RWPE1 (cell line): ENCODE results near the gene RNF208.
A peak's percentile ranks its signal among the peaks of the same experiment; 100 is the strongest.

ENCODE experiments used
- CTCF ChIA-PET: fragments of 350-600 bp; sonication (Branson Sonifier 250); formaldehyde crosslinking; extraction: SDS; loops from one replicate; lab custom pipeline; 2021; lab: Yijun Ruan, JAX
- POLR2A ChIA-PET: fragments of 400-600 bp; formaldehyde crosslinking; extraction: SDS; loops from one replicate; lab custom pipeline; 2020; ENCODE audit warnings: antibody characterized with exemption; ENCODE audit not compliant: low non-redundant PET; lab: Yijun Ruan, JAX
- DNase-seq: peaks from one replicate; pipeline ENCODE4 v3.0.0; 2012; ENCODE audit warnings: low spot score
- H3K27ac ChIP-seq: fragments of 450-650 bp; 2 replicates; pipeline ENCODE4 v1.5.1; 2017
- TF ChIP-seq, protein P1 (sequence below): fragments of 450-650 bp; conservative IDR thresholded peaks from 2 replicates; pipeline ENCODE4 v1.5.1; 2017; ENCODE audit warnings: low read depth, mild to moderate bottlenecking

RNF208 gene

GRCh38 chr9:137254624-137255447, 32.8 kb upstream of the RNF208 start, which contains the start of gene NELFB:
TSS of gene NELFB (plus strand) at chr9:137255327.
- ChIA-PET CTCF (interaction anchor here (0.6 to 2.3 kb wide), 5 partner anchors 12 to 226 kb away, joined by 3 to 15 read pairs (median 4); no protein-coding TSS in a partner anchor), POLR2A (interaction anchor here (0.5 to 2.5 kb wide), 8 partner anchors 10 to 66 kb away, joined by 3 to 9 read pairs (median 5); partner anchors contain the start of genes NRARP, TOR4A and TUBB4B)
- TF ChIP-seq, protein P1, sequence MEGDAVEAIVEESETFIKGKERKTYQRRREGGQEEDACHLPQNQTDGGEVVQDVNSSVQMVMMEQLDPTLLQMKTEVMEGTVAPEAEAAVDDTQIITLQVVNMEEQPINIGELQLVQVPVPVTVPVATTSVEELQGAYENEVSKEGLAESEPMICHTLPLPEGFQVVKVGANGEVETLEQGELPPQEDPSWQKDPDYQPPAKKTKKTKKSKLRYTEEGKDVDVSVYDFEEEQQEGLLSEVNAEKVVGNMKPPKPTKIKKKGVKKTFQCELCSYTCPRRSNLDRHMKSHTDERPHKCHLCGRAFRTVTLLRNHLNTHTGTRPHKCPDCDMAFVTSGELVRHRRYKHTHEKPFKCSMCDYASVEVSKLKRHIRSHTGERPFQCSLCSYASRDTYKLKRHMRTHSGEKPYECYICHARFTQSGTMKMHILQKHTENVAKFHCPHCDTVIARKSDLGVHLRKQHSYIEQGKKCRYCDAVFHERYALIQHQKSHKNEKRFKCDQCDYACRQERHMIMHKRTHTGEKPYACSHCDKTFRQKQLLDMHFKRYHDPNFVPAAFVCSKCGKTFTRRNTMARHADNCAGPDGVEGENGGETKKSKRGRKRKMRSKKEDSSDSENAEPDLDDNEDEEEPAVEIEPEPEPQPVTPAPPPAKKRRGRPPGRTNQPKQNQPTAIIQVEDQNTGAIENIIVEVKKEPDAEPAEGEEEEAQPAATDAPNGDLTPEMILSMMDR, result no peak
- H3K27ac ChIP-seq, result peak within 1 kb of the TSS; percentile 84
- DNase-seq, result peak; percentile 100

DNA sequence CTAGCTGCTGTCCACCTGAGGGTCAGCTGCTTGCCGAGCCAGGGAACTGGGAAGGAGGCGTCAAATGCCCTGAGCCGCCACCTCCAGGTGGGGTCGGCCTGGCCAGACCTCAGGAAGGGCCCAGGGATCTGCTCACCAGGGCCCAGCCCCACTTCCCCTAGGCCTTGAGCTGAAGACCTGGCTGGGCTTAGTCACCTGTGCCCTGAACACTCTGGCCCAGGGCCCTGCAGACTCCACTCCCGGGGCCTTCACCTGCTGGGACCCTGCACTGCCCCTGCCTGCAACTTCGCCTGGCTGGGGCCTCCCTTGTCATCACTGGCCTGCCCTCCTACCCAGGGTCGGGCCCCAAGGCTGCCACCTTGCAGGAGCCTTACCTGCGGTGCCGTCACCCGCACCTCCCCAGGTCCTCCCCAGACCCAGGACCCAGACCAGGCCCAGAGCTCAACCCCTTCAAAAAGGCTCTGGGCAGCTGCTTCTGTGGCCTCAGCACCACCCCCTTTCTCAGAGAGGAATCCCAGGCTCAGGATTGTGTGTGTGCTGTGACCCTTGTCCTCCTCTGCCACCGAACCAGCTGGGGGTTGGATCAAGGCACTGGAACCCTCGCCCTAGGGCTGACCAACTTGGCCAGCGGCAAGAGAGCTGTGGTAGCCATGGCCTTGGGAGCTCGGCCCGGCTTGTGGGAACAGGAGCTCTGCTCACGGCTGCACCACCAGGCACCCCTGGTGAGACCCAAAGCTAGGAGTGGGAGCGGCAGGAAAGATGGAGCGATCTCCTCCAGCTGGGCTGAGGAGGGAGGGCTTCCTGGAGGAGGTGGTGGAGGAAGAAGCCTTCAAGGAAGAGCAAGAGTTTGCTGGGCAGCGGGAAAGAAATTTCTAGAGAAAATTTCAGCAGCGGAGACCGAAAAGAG, 31.9 kb upstream of the RNF208 start:
- TF ChIP-seq, protein P1, result no peak
- no peak for DNase-seq
- ChIA-PET POLR2A (interaction anchor here (0.7 to 2.5 kb wide), 7 partner anchors 10 to 65 kb away, joined by 3 to 9 read pairs (median 3); partner anchors contain the start of genes NRARP, TOR4A and TUBB4B), CTCF (interaction anchor here (0.6 to 2.3 kb wide), 6 partner anchors 11 to 141 kb away, joined by 3 to 15 read pairs (median 4); no protein-coding TSS in a partner anchor)
- H3K27ac ChIP-seq, result peak overlapping the region; percentile 84

- H3K27ac ChIP-seq, result peak overlapping the region; percentile 84
- ChIA-PET CTCF (interaction anchor here (0.5 to 2.3 kb wide), 4 partner anchors 10 to 261 kb away, joined by 4 to 15 read pairs (median 7); partner anchors contain the start of gene PAXX), POLR2A (interaction anchor here (0.6 to 2.5 kb wide), 5 partner anchors 9 to 21 kb away, joined by 3 to 9 read pairs (median 7); partner anchors contain the start of gene TUBB4B)
- DNase-seq, result no peak
- TF ChIP-seq, protein P1, result no peak
Measured at GRCh38 chr9:137252555-137253506, 30.8 kb upstream of the RNF208 start.

DNA sequence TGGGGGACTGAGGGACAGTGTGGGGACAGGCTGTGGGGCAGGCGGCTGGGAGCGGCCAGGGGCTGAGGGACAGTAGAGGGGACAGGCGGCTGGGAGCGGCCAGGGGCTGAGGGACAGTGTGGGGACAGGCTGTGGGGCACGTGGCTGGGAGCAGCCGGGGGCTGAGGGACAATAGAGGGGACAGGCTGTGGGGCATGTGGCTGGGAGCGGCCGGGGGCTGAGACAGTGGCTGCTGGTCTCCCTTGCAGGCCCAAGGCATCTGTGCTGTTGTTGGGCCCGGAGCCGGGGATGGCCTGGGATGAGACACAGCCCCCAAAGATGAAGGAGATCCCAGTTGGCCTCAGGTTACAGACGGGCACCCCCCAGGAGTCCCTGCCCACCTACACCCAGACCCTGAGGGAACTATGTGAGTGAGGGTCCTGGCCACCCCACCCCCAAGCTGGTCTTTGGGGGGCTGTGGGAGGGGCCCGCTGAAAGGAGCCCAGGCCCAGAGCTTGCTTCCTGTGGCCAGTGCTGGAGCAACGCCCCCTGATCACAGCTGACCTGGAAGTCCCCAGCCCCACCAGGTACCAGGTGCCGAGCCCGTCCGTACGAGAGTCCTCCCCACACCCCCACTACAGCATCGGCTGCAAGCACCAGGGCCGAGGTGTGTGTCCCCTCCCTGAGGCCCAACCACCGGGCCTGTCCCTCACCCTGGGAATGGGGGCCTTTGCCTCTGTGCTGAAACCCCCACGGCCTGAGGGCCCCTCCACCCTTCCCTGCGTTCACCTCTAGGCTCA, 29.6 kb upstream of the RNF208 start:
- ChIA-PET POLR2A (interaction anchor here (0.6 to 1.0 kb wide), 2 partner anchors 7 to 22 kb away, joined by 3 to 7 read pairs; no protein-coding TSS in a partner anchor), CTCF (interaction anchor here (0.5 to 0.6 kb wide), 2 partner anchors 43 to 45 kb away, joined by 4 to 11 read pairs; no protein-coding TSS in a partner anchor)
- H3K27ac ChIP-seq, result peak overlapping the region; percentile 12
- TF ChIP-seq, protein P1, result no peak
- DNase-seq, result no peak

DNA sequence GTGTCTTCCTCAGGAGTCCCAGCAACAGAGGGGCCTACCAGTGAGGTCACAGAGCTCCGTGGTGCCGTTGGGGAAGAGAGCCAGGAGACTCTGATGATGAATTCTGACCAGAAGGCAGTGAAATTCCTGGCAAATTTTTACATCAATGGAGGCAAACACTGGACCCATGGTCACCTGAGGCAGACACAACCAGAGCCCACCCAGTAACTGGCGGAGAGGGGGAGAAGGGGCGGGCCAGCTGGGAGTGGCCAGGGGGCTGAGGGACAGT, 29.1 kb upstream of the RNF208 start, which contains the start of gene STPG3:
Gene STPG3, plus strand, starts transcription at position 93 of the 268 bp plus-strand sequence. Its CDS starts 1 bp downstream, at position 94.
- TF ChIP-seq, protein P1, result no peak
- ChIA-PET POLR2A (no interaction called here), CTCF (no interaction called here)
- DNase-seq, result no peak
- peak within 1 kb of the TSS; percentile 12 for H3K27ac ChIP-seq
